Activated B cell treated with CpG ODN at 0.5 μM for 24 hours (primary cell): ENCODE data around the gene PPA1. TPM values are rescaled to one million over a fixed set of nuclear protein-coding genes. Genes with fewer than 3 reads are reported as not detected.
A peak's percentile ranks its signal among the peaks of the same experiment; 100 is the strongest.
"Not testable (repeated sequence)": the region's sequence is repeated elsewhere in the genome, so short reads cannot be mapped to it uniquely, and the experiment has no call there.

Experiments
- ATAC-seq: fragments of 200-7000 bp; cut with Tn5 transposase; one replicate; pipeline ENCODE4 v1.10.0; 2021; ENCODE audit warnings: low read depth, mild to moderate bottlenecking, moderate library complexity
- CTCF ChIA-PET: fragments of 350-600 bp; sonication (Branson Sonifier 250); formaldehyde crosslinking; loops from one replicate; lab custom pipeline; 2021; ENCODE audit warnings: antibody characterized with exemption; lab: Charles Lee
- POLR2A ChIA-PET: fragments of 350-600 bp; sonication (Branson Sonifier 250); formaldehyde crosslinking; loops from one replicate; lab custom pipeline; 2021; ENCODE audit warnings: antibody characterized with exemption; lab: Charles Lee
- DNase-seq: peaks from one replicate; pipeline ENCODE4 v3.0.0; 2022
- H3K27ac Mint-ChIP-seq: one replicate; pipeline ENCODE4 v1.8.0; 2020; ENCODE audit warnings: mixed read lengths
- H3K27me3 Mint-ChIP-seq: one replicate; pipeline ENCODE4 v1.8.0; 2021; ENCODE audit warnings: mixed read lengths
- H3K36me3 Mint-ChIP-seq: one replicate; pipeline ENCODE4 v1.8.0; 2021; ENCODE audit warnings: low read depth, mixed read lengths
- H3K4me1 Mint-ChIP-seq: one replicate; pipeline ENCODE4 v1.8.0; 2021; ENCODE audit warnings: mixed read lengths
- H3K4me3 Mint-ChIP-seq: one replicate; pipeline ENCODE4 v1.8.0; 2020; ENCODE audit warnings: mild to moderate bottlenecking, mixed read lengths
- H3K9me3 Mint-ChIP-seq: one replicate; pipeline ENCODE4 v1.8.0; 2020; ENCODE audit warnings: mixed read lengths
- intact Hi-C: fragments of 100-400 bp; cut with micrococcal nuclease; formaldehyde crosslinking; loops from one replicate; pipeline ENCODE4 v1.15.1; 2024
- total RNA-seq: library from RNA; stranded (reverse); gene quantifications from 2 replicates; pipeline ENCODE4 v1.2.3, GENCODE V29; 2022
- TF ChIP-seq, protein P1 (sequence below): fragments of 200-600 bp; IDR thresholded peaks from one replicate; pipeline ENCODE4 v1.8.0; 2022; ENCODE audit warnings: antibody characterized with exemption, mild to moderate bottlenecking

Gene PPA1
- total RNA-seq, 1 donor from 2014 or later, result 107 TPM

DNA sequence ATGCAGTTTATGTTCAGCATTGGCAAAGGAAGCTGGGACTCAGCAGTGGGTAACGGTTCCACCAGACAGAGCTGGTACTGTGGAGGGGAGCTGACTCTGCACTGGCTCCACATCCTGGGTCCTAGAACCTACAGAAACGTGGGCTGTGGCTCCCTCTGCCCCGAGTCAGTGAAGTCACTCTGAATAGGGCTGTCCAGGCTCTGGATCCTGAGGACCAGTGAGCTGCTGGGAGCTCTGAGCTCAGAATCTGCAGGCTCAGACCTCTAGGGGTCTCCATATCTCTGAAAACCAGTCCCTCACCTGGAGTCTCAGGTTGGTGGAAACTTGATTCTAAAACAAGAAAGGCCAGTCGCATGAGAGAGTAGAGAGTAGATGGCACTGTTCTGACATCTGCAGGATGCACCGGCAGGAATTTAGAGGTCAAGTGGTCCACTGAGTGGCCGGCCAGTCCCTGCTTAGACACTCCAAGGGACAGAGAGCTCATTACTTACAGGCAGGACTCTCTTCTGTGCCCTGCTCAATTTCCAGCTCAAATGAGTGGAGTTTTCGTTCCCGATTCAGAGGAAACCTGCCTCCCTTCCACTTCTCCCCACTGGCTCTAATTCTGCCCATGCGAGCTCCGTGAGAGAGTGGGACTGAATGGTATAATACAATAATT is 31.9 kb upstream of the PPA1 start:
- CTCF ChIA-PET, result interaction anchor here (0.6 to 13.0 kb wide), 11 partner anchors 9 to 196 kb away, joined by 3 to 204 read pairs (median 4); no protein-coding TSS in a partner anchor
- no peak overlapping the region for H3K4me3 Mint-ChIP-seq

DNA sequence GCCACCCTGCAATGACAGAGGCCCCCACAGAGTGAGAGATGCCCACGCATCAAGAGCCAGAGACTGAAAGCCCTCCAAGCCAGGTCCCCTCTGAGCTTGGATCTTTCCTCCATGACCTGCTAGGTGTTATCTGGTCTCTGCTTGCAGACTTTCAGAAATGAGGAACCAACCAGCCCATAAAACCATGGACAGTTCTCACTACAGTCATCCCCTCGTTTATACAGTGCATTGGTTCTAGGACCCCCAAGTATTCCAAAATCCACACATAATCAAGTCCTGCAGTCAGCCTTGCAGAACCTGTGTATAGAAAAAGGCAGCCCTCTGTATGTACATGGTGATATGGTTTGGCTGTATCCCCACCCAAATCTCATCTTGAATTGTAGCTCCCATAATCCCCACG is 27.5 kb upstream of the PPA1 start:
- intact Hi-C loops, result no loop called here
- Mint-ChIP-seq H3K4me3 (no peak overlapping the region), H3K27me3 (peaks cover 39% of the 10 kb centered on the region), H3K4me1 (peaks cover 3% of the 10 kb centered on the region), H3K27ac (no peak overlapping the region), H3K9me3 (peaks cover 7% of the 10 kb centered on the region), H3K36me3 (no peaks in the 10 kb centered on the region)
- ChIA-PET CTCF (no interaction called here), POLR2A (no interaction called here)
- ATAC-seq (no peak), DNase-seq (no peak)
- TF ChIP-seq, protein P1, sequence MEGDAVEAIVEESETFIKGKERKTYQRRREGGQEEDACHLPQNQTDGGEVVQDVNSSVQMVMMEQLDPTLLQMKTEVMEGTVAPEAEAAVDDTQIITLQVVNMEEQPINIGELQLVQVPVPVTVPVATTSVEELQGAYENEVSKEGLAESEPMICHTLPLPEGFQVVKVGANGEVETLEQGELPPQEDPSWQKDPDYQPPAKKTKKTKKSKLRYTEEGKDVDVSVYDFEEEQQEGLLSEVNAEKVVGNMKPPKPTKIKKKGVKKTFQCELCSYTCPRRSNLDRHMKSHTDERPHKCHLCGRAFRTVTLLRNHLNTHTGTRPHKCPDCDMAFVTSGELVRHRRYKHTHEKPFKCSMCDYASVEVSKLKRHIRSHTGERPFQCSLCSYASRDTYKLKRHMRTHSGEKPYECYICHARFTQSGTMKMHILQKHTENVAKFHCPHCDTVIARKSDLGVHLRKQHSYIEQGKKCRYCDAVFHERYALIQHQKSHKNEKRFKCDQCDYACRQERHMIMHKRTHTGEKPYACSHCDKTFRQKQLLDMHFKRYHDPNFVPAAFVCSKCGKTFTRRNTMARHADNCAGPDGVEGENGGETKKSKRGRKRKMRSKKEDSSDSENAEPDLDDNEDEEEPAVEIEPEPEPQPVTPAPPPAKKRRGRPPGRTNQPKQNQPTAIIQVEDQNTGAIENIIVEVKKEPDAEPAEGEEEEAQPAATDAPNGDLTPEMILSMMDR, result no peak

More for the DNA sequence above, 31.9 kb upstream of the PPA1 start:
- Mint-ChIP-seq H3K27me3 (peaks cover 22% of the 10 kb centered on the region), H3K36me3 (no peaks in the 10 kb centered on the region), H3K9me3 (peaks cover 7% of the 10 kb centered on the region), H3K4me1 (no peaks in the 10 kb centered on the region), H3K27ac (no peak overlapping the region)
- intact Hi-C loops, result loop anchor here (1.0 kb wide), 1 partner anchor 99 kb away; no protein-coding TSS in a partner anchor
- POLR2A ChIA-PET, result interaction anchor here (1.2 to 1.3 kb wide), 2 partner anchors 97 to 99 kb away, joined by 3 to 4 read pairs; no protein-coding TSS in a partner anchor
- no peak for DNase-seq
- peak; percentile 60 for ATAC-seq
- TF ChIP-seq, protein P1, result no peak

DNA sequence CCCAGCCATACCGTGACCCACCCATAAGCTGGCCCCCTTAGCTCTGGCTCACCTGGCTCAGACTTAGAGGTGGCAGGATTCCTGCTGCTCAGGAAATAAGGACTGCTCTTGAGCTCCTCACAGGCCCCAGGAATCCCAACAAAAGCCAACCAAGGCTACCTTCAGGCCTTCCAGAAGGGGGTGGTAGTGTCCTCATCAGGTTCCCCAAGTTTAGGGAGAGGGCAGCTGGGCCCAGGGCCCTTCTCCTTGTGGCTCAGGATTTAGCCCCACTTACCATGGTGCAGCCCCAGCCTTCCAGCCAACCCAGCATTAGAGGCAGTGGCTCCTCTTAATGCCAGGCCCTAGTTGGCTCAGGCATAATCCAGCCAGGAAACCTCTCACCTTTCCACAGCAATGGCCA is 27.0 kb upstream of the PPA1 start:
- Mint-ChIP-seq H3K9me3 (peaks cover 7% of the 10 kb centered on the region), H3K4me1 (peaks cover 7% of the 10 kb centered on the region), H3K27ac (no peak overlapping the region), H3K4me3 (no peak overlapping the region), H3K36me3 (no peaks in the 10 kb centered on the region), H3K27me3 (peaks cover 42% of the 10 kb centered on the region)
- DNase-seq (no peak), ATAC-seq (no peak)
- ChIA-PET POLR2A (no interaction called here), CTCF (no interaction called here)
- intact Hi-C loops, result no loop called here
- TF ChIP-seq, protein P1, result no peak

DNA sequence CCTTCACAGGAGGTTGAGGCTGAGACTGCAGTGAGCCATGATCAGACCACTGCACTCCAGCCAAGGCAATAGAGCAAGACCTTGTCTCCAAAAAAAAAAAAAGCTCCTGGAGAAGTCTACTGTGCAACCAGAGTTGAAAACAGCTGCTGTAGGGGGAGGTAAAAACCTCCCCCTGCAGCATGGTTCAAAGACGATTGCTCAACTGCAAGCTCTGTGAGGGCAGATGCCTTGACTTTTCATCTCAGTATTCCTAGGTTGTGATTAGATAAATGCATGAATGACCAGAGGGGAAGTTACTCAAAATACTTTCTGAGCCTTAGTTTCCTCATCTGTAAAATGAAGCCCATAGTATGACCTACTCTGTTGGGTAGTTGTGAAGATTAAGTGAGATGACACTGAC is 25.0 kb upstream of the PPA1 start:
- intact Hi-C loops, result no loop called here
- DNase-seq, result no peak
- no peak overlapping the region for H3K4me3 Mint-ChIP-seq
- H3K36me3 Mint-ChIP-seq, result no peaks in the 10 kb centered on the region
- H3K4me1 Mint-ChIP-seq, result peaks cover 10% of the 10 kb centered on the region
- CTCF ChIA-PET, result no interaction called here
- no peak overlapping the region for H3K27ac Mint-ChIP-seq
- peaks cover 7% of the 10 kb centered on the region for H3K9me3 Mint-ChIP-seq
- ATAC-seq, result no peak
- TF ChIP-seq, protein P1, result no peak
- peaks cover 42% of the 10 kb centered on the region for H3K27me3 Mint-ChIP-seq
- POLR2A ChIA-PET, result no interaction called here

DNA sequence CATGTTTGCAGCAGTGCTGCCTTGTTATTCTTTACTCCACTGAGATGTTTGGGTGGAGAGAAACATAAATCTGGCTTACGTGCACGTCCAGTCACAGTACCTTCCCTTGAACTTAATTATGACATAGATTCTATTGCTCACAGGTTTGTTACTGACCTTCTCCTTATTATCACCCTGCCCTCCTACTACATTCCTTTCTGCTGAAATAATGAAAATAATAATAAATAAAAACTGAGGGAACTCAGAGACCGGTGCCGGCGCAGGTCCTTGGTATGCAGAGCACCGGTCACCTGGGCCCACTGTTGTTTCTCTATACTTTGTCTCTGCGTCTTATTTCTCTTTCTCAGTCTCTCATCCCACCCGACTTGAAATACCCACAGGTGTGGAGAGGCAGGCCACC is 24.6 kb upstream of the PPA1 start:
- H3K4me1 Mint-ChIP-seq, CTCF ChIA-PET: not testable (repeated sequence)
- H3K27me3 Mint-ChIP-seq, result peaks cover 44% of the 10 kb centered on the region

More for the DNA sequence above, 24.6 kb upstream of the PPA1 start:
- POLR2A ChIA-PET, H3K4me3 Mint-ChIP-seq, ATAC-seq, H3K36me3 Mint-ChIP-seq, DNase-seq, intact Hi-C loops, H3K9me3 Mint-ChIP-seq, H3K27ac Mint-ChIP-seq: not testable (repeated sequence)
